Measurements from ENCODE around the gene SOBP. TPM values are rescaled to one million over a fixed set of nuclear protein-coding genes. Genes with fewer than 3 reads are reported as not detected.

The SOBP gene
- total and polyA plus RNA-seq, 2 donors (not counting 3 experiments of a cell fraction or from before 2014, with no cell fraction given): 0.35 to 6.6 TPM

GRCh38 chr6:107709341-107709740, 219.4 kb downstream of the SOBP start:
- ChIA-PET POLR2A (no interaction called here), CTCF (no interaction called here)
- intact Hi-C loops (cut with micrococcal nuclease) (loop anchor here (10.0 kb wide), 1 partner anchor 1375 kb away; no protein-coding TSS in a partner anchor), dilution Hi-C loops (cut with MboI; ENCODE audit: extremely low pct_ligation_motif_present, low sequenced_read_pairs) (no loop called here)
- H4K20me1 ChIP-seq (replicated peaks; ENCODE audit: control insufficient read depth, extremely low read depth, insufficient read depth, low read length): no peaks in the 10 kb centered on the region
- H3K4me3 ChIP-seq (replicated peaks in 1 of 3; ENCODE audit: insufficient read depth in 1 of 3, low read depth in 1 of 3, low read length in 3 of 3): no peak overlapping the region
- FAIRE-seq (no peak), DNase-seq (ENCODE audit: low read depth, low spot score) (no peak)
- no peak overlapping the region for H3K27ac ChIP-seq (ENCODE audit: insufficient read depth, low read depth, low read length)
- H2AFZ ChIP-seq (ENCODE audit: low read depth, low read length): no peak overlapping the region
- no peaks in the 10 kb centered on the region for H3K36me3 ChIP-seq (ENCODE audit: control insufficient read depth in 2 of 2, extremely low read depth in 1 of 2, insufficient read depth in 2 of 2, low read length in 2 of 2)
- H3K4me1 ChIP-seq (ENCODE audit: control insufficient read depth, extremely low read depth, insufficient read depth, low read length): peaks cover 9% of the 10 kb centered on the region
- H3K9me1 ChIP-seq (replicated peaks; ENCODE audit: control insufficient read depth, extremely low read depth, insufficient read depth, low read length): no peaks in the 10 kb centered on the region
- H3K27me3 ChIP-seq (ENCODE audit: control insufficient read depth in 2 of 2, insufficient read depth in 2 of 2, low read length in 2 of 2): peaks cover 13 to 25% of the 10 kb centered on the region in 2 experiments
- no TSS peak for BruUV-seq (replicated peaks)
- no peaks in the 10 kb centered on the region for H3K9me3 ChIP-seq (replicated peaks; ENCODE audit: control insufficient read depth, insufficient read depth, low read length)
- H3K9ac ChIP-seq (replicated peaks; ENCODE audit: extremely low read depth, insufficient read depth, low read length): no peak overlapping the region
- H3K4me2 ChIP-seq (ENCODE audit: insufficient read depth, low read length): no peak overlapping the region
- no peaks in the 10 kb centered on the region for H3K79me2 ChIP-seq (ENCODE audit: control insufficient read depth, insufficient read depth, low read length)
- no peak for TF ChIP-seq MAX (IDR thresholded peaks at IDR 0.05; ENCODE audit: insufficient read depth, insufficient read length)
- TF ChIP-seq EZH2 (IDR thresholded peaks at IDR 0.05; ENCODE audit: borderline replicate concordance, low read depth, low read length, severe bottlenecking): no peak
- TF ChIP-seq MYC (IDR thresholded peaks at IDR 0.05; ENCODE audit: low read depth, low read length): no peak
- TF ChIP-seq GATA2 (IDR thresholded peaks at IDR 0.05; ENCODE audit: insufficient read depth, insufficient read length, low read depth, low read length): no peak
- TF ChIP-seq POLR2A (IDR thresholded peaks at IDR 0.05; ENCODE audit: low read depth, low read length): no peak
- no peak for TF ChIP-seq POLR2AphosphoS5 (IDR thresholded peaks at IDR 0.05; ENCODE audit: insufficient read depth, low read depth, low read length)
- no peak for TF ChIP-seq JUN (IDR thresholded peaks at IDR 0.05; ENCODE audit: borderline replicate concordance, insufficient read depth, insufficient read length, low read depth)
- TF ChIP-seq CTCF (IDR thresholded peaks at IDR 0.05; ENCODE audit: extremely low read depth in 1 of 2, insufficient read depth in 1 of 2, low read depth in 1 of 2, low read length in 2 of 2): no peak
- no peak for TF ChIP-seq FOS (IDR thresholded peaks at IDR 0.05; ENCODE audit: borderline replicate concordance, insufficient read depth, low read length)

Other genes with a start within 250 kb of the SOBP start
- gene PDSS2, start 30.6 kb upstream of the SOBP start, total RNA-seq: 9.3 and 10.6 TPM in 2 replicates
- gene PDSS2, start 30.6 kb upstream of the SOBP start, polyA plus RNA-seq: 6.3 and 7.6 TPM in 2 replicates